Superior temporal gyrus (tissue), 1 donor: ENCODE results near the gene IKZF2.

ENCODE experiments used
- DNase-seq: peaks from one replicate; pipeline ENCODE4 v3.0.0-alpha.2; 2016; ENCODE audit errors: extremely low spot score

Gene IKZF2

GRCh38 chr2:213101109-213101508, 50.3 kb downstream of the IKZF2 start:
- no peak for DNase-seq

DNA sequence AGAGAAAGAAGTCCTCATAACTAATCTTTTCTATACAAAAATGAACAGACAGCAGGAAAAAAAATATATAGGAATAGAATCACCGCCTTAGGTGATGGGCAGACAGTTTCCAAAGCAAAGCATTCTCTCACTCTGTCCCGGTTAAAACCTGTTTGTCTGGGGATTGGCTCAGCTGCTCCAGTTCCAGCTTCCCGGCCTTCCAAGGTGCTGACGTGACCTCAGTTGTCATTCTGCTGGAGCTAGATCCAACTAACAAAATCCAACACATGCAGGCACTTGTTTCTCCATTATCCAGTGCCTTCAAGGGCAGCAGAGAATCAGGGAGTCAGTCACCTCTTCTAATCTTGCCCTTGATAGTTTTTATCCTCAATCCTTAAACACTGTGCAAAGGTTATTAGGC, 52.8 kb downstream of the IKZF2 start:
- DNase-seq: no peak

- DNase-seq: no peak
Observed at GRCh38 chr2:213091765-213092164, 59.6 kb downstream of the IKZF2 start.

- no peak for DNase-seq
Observed at GRCh38 chr2:213090772-213091171, 60.6 kb downstream of the IKZF2 start.

GRCh38 chr2:213089438-213089837, 62.0 kb downstream of the IKZF2 start:
- no peak for DNase-seq

GRCh38 chr2:213087040-213087439, 64.4 kb downstream of the IKZF2 start:
- DNase-seq: no peak

DNA sequence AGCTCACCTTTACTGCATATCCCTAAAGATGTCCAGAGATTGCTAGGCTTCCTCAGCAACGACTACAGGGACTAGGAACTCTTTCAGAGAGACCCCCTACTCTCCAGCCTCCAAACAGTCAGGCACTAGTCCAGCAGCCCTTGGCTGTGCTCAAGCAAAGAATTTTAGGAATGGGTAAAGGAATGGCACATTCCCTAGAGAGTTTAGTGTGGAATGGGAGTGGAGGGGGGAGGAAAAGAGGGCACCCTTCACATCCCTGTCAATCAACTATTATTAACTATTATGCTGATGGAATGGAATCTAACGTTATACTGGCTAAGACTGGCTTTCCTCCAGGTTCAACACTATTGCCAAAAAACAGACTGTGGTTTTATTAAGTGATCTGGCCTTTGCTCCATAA, 64.8 kb downstream of the IKZF2 start:
- no peak for DNase-seq

DNA sequence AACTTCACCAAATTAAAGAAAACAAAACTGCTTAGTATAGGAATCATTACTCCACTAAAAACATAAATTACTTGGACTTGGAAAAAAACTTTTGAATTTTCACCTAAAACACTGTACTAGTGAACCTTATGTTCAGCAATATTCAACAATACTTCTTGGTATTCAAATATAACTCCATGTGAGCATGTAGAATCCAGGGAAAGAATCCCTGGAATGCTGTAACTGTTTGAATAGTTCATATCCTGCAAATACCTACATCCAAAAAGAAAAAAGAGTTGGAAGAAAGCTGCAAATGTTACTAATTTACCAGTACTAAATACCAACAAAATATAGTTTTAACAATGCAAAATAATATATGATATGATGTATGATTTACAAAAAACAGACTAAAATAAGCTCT, 65.4 kb downstream of the IKZF2 start:
- DNase-seq: no peak

- DNase-seq: no peak
Observed at GRCh38 chr2:213085538-213085937, 65.9 kb downstream of the IKZF2 start.

DNA sequence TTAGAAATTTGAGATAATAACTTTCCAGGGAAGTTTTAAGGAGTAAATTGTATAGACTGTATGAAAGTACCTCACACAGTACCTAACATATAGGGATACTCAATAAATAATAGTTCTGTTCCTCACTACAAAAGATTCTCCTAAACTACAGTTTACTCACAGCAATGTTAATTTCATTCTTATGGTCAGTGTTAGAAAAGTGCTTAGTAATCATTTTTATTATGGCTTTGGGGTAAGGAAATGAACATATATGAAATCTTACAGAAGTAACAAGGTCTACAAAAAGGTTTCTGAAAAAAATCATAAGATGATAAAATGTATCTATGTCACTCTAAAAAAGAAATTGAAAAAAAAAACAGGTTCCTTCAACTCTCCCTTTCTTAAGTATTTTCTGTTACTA, 67.2 kb downstream of the IKZF2 start:
- no peak for DNase-seq

DNA sequence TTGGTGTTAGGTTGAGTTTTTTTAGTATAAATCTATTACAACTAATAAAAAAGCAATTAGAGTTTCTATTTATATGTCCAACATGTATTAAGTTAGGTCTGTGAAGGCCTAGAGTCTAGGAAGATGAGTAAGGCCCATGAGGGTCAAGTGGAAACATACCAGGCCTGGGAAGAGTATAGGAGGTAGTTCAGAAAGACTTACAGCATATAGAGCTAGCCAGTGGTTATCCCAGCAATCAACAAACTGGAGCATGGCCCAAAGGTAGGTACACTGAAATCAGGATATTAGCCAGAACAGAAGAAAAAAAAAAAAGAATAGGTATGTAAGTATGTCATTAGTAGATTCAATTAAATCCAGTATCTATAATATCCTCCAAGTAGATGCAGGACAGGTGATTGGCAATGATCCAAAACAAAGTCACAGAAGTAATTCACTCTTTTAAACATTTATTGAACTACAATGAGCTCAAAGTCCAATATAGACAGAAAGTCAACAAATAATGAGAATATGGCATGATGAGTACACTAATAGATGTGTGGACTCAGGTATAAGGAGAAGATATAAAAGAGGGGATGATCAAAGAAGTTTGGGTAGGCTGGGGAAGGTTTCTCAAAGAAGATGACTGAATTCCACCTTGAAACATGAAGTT, 70.3 kb downstream of the IKZF2 start:
- no peak for DNase-seq

DNA sequence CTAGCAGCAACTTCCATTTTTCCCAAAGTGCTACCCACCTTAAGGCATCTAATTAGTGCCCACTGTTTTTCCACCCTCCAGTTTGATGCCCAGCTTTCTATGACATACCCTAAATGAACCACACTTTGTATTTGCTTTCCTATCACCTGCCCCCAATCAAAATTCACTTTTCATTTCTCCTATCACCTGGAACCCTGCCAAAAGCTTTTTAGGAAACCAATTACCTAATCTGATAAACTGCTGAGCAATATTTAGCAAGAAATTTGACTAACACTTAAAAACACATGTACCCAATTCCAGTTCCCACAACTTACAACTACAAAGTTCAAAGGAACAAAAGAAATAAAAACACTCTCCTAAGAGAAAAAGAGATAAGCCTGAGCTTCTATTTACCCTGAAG, 71.7 kb downstream of the IKZF2 start:
- DNase-seq: no peak

DNA sequence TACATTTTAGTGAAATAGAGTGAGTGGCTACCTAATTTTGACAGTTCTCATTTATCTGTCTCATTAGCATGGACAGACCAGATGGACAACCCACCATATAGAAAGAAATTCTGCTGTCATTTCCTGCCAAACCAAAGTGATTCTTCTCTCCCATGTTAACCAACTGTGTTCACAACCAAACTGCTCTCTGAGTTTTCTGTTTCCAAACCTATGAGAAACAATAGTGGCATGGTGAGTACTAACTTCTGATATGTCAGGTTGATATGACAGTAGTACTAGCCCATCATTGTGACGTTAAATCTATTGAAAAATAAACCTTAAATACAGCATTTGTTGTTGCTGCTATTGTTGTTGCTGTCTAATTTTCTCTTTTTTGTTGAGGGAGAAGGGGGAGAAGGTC, 72.7 kb downstream of the IKZF2 start:
- DNase-seq: no peak

DNA sequence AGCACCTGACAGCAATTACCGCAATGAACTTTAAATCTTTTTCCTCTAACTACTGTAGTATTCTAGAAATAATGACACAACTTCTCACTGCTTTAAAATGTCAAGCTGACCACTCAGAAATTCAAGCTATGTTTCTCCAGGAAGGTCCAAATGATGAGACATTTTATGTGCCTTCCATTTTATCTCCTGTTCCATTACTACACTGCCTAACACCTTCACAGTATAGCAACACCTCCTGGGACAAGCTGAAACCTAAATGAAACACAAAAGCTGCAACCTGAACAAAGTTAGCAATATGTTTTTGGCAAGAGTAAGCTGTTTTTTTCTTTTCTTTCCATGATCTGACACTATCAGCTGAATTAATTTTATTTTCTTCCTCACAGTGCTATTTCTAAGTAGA, 81.9 kb downstream of the IKZF2 start:
- DNase-seq: no peak

GRCh38 chr2:213068676-213069359, 82.6 kb downstream of the IKZF2 start:
- DNase-seq: no peak

DNA sequence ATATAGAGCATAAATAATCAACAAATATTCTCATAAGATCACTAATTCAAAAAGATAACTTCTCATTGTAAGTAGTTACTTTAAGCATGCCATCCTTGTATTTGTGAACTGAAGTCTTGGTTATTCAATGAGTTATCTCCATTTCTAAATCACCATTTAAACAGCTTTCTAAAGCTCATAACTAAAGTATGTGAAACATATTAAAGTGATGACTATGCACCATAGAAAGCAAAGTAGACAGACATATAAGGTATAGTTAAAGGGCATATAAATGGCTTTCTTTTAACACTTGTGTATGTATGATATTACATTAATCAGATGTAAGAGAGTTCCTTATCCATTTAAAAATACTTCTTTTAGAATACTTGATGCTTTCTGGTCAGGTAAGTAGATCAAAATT, 83.5 kb downstream of the IKZF2 start:
- DNase-seq: no peak

DNA sequence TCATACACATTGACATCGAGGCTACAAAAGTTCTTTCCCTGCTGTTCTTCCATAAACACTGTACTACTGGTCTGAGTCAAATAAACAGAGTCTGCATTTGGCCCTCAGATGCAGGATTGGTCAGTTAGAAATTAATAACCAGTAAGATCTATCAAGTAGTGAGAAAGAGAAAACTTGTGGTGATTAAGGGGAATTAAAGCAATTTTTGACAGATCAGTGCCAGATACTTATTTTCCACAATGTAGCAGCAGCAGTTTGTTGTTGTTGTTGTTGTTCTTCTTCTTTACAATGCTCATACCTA, 85.0 kb downstream of the IKZF2 start:
- DNase-seq: no peak

GRCh38 chr2:213065583-213066442, 85.6 kb downstream of the IKZF2 start:
- no peak for DNase-seq

- no peak for DNase-seq
Observed at GRCh38 chr2:213064099-213064498, 87.3 kb downstream of the IKZF2 start.

- no peak for DNase-seq
Observed at GRCh38 chr2:213057977-213058376, 93.4 kb downstream of the IKZF2 start.

GRCh38 chr2:213046431-213046830, 105.0 kb downstream of the IKZF2 start:
- DNase-seq: no peak

GRCh38 chr2:213043566-213043965, 107.8 kb downstream of the IKZF2 start:
- no peak for DNase-seq

- no peak for DNase-seq
Observed at GRCh38 chr2:213042262-213042661, 109.2 kb downstream of the IKZF2 start.
